Duodenal mucosa (tissue), 2 donors: Measurements from ENCODE around the gene UIMC1.
"Not testable (repeated sequence)": the region's sequence is repeated elsewhere in the genome, so short reads cannot be mapped to it uniquely, and the experiment has no call there.

Experiments used
- H3K27ac ChIP-seq: one replicate; pipeline ENCODE4 v1.7.0; 2013; ENCODE audit warnings: low read depth, low read length
- H3K27me3 ChIP-seq, 2 donors: one replicate each; pipeline ENCODE4 v1.7.0; 2013; ENCODE audit warnings: low read length in 2 of 2, control low read depth in 1 of 2; ENCODE audit not compliant: insufficient read depth in 2 of 2, control insufficient read depth in 1 of 2
- H3K36me3 ChIP-seq, 2 donors: one replicate each; pipeline ENCODE4 v1.7.0; 2013; ENCODE audit warnings: low read length in 2 of 2, control low read depth in 1 of 2; ENCODE audit not compliant: insufficient read depth in 2 of 2, control insufficient read depth in 1 of 2
- H3K4me1 ChIP-seq, 2 donors: one replicate each; pipeline ENCODE4 v1.7.0; 2013; ENCODE audit warnings: low read length in 2 of 2, control low read depth in 1 of 2; ENCODE audit not compliant: insufficient read depth in 2 of 2, control insufficient read depth in 1 of 2
- H3K4me3 ChIP-seq, 2 donors: one replicate each; pipeline ENCODE4 v1.7.0; 2013; ENCODE audit warnings: low read length in 2 of 2, low read depth in 1 of 2
- H3K9ac ChIP-seq, 2 donors: one replicate each; pipeline ENCODE4 v1.7.0; 2013; ENCODE audit warnings: low read length in 2 of 2, low read depth in 1 of 2
- H3K9me3 ChIP-seq, 2 donors: one replicate each; pipeline ENCODE4 v1.7.0; 2013; ENCODE audit warnings: low read length in 2 of 2, control low read depth in 1 of 2; ENCODE audit not compliant: control insufficient read depth in 1 of 2

Gene UIMC1

GRCh38 chr5:176875783-176876505 lies 130.6 kb downstream of the UIMC1 start:
- H3K4me3 ChIP-seq: no peak overlapping the region
- H3K9ac ChIP-seq: no peak overlapping the region
- peaks cover 6 to 15% of the 10 kb centered on the region in 2 donors for H3K27me3 ChIP-seq
- no peak overlapping the region for H3K27ac ChIP-seq
- H3K36me3 ChIP-seq: no peaks in the 10 kb centered on the region
- no peaks in the 10 kb centered on the region for H3K9me3 ChIP-seq
- H3K4me1 ChIP-seq: no peaks in the 10 kb centered on the region

DNA sequence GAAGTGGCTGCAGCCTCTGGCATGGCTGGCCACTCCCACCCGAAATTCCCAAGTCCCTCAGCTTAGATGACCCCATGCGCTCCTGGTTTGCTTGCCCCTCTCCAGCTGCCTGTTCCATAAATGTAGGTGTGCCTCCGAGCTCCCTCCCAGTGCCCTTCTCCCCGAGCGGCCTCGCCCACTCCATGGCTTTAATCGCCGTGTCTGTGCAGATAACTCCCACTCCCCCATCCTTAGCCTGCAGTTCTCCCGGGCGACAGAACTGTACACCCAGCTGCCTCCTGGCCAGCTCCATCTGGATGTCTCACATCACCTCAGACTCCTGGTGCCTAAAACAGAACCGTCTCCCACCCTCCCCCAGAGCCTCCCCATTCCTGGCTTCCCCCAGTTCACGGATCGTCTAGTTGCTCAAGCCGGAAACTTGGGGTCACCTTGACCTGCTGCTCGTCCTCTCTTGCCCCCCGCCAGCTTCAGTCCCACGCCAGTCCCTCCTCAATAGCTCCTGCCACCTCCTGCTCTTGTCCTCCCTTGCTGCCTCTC lies 131.5 kb downstream of the UIMC1 start:
- no peak overlapping the region for H3K27ac ChIP-seq
- H3K9ac ChIP-seq: no peak overlapping the region
- no peaks in the 10 kb centered on the region for H3K4me1 ChIP-seq
- H3K4me3 ChIP-seq: no peak overlapping the region
- H3K27me3 ChIP-seq: peaks cover 6 to 15% of the 10 kb centered on the region in 2 donors
- no peaks in the 10 kb centered on the region for H3K36me3 ChIP-seq
- H3K9me3 ChIP-seq: no peaks in the 10 kb centered on the region

GRCh38 chr5:176874198-176874780 lies 132.3 kb downstream of the UIMC1 start:
- H3K27me3 ChIP-seq: peaks cover 6 to 15% of the 10 kb centered on the region in 2 donors
- H3K4me3 ChIP-seq: no peak overlapping the region
- H3K9ac ChIP-seq: no peak overlapping the region
- no peaks in the 10 kb centered on the region for H3K9me3 ChIP-seq
- no peaks in the 10 kb centered on the region for H3K36me3 ChIP-seq
- no peak overlapping the region for H3K27ac ChIP-seq
- H3K4me1 ChIP-seq: no peaks in the 10 kb centered on the region

DNA sequence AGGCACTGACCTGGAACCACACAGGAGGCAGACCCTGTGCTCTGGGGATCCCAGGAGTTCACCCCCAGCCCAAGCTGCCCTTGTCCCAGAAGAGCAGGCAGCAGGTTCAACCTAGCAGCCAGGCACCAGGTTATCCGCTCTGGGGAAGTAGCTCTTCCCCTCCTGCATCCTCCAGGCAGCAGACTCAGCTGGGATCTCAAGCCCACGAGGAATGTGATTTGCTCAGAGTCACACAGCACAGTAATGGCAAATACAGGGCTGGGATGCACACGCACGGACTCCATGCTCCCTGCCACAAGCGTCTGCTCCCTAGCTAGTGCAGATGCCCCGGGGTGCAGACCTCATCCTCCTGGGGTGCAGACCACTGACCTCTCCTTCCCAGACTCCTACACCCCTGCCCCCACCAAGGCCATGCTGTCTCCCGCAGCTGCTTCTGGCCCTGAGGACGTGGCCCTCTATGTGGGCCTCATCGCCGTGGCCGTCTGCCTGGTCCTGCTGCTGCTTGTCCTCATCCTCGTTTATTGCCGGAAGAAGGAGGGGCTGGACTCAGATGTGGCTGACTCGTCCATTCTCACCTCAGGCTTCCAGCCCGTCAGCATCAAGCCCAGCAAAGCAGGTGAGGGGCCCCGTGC lies 132.9 kb downstream of the UIMC1 start:
- Histone ChIP-seq H3K27ac (no peak overlapping the region), H3K4me1 (no peaks in the 10 kb centered on the region), H3K27me3 (peaks cover 6 to 15% of the 10 kb centered on the region in 2 donors)

DNA sequence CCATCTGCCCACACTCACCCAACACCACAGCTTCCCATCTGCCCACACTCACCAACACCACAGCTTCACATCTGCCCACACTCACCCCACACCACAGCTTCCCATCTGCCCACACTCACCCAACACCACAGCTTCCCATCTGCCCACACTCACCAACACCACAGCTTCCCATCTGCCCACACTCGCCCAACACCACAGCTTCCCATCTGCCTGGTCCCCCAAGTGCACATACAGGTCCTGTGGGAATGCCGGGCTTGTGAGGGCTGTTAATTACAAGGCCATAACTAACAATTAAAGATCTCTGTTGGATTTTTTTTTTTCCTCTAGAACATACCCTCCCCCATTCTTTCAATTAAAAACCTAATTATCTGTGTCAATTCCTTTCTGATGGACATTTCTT lies 133.6 kb downstream of the UIMC1 start:
- H3K4me3 ChIP-seq, H3K27ac ChIP-seq, H3K9me3 ChIP-seq, H3K36me3 ChIP-seq, H3K4me1 ChIP-seq, H3K9ac ChIP-seq: not testable (repeated sequence)
- peaks cover 6 to 15% of the 10 kb centered on the region in 2 donors for H3K27me3 ChIP-seq

More for the DNA sequence above, 132.9 kb downstream of the UIMC1 start:
- Histone ChIP-seq H3K9ac (no peak overlapping the region), H3K9me3 (no peaks in the 10 kb centered on the region), H3K4me3 (no peak overlapping the region), H3K36me3 (no peaks in the 10 kb centered on the region)

DNA sequence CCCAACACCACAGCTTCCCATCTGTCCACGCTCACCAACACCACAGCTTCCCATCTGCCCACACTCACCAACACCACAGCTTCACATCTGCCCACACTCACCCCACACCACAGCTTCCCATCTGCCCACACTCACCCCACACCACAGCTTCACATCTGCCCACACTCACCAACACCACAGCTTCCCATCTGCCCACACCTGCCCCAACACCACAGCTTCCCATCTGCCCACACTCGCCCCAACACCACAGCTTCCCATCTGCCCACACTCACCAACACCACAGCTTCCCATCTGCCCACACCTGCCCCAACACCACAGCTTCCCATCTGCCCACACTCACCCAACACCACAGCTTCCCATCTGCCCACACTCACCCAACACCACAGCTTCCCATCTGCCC lies 134.0 kb downstream of the UIMC1 start:
- H3K4me1 ChIP-seq, H3K4me3 ChIP-seq, H3K9me3 ChIP-seq, H3K36me3 ChIP-seq, H3K27ac ChIP-seq, H3K9ac ChIP-seq: not testable (repeated sequence)
- H3K27me3 ChIP-seq: peaks cover 6 to 13% of the 10 kb centered on the region in 2 donors

- H3K36me3 ChIP-seq, H3K9me3 ChIP-seq, H3K9ac ChIP-seq, H3K4me3 ChIP-seq, H3K27ac ChIP-seq, H3K4me1 ChIP-seq: not testable (repeated sequence)
- peaks cover 20 to 21% of the 10 kb centered on the region in 2 donors for H3K27me3 ChIP-seq
These were observed 135.9 kb downstream of the UIMC1 start for GRCh38 chr5:176870644-176871043.

- H3K27ac ChIP-seq: no peak overlapping the region
- peaks cover 21% of the 10 kb centered on the region in 2 donors for H3K27me3 ChIP-seq
- H3K36me3 ChIP-seq: no peaks in the 10 kb centered on the region
These were observed 136.4 kb downstream of the UIMC1 start for GRCh38 chr5:176870110-176870591.

DNA sequence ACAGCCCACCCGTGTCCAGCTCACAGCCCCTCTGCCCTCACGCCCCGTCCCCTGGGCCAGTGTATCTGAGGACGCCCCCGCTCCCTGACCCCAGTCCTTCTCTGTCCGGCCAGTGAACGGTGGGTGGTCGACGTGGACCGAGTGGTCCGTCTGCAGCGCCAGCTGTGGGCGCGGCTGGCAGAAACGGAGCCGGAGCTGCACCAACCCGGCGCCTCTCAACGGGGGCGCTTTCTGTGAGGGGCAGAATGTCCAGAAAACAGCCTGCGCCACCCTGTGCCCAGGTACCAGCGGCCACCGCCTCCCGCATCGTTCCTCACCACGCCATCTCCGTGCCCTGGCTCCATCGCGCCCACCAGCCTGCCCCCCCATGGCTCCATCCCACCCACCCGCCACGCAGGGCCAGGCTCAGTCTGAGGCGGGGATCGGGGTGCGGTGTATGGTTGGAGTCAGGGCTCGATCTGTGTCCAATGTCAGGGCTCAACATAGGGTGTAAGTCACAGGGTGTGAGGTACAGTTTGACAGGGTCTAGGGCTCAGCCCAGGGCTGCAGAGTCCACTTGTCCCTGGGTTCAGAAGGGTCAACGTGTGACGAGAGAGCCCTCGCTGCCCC lies 137.0 kb downstream of the UIMC1 start:
- Histone ChIP-seq H3K36me3 (no peaks in the 10 kb centered on the region), H3K4me3 (no peak overlapping the region), H3K27me3 (peaks cover 20 to 21% of the 10 kb centered on the region in 2 donors), H3K27ac (no peak overlapping the region), H3K9ac (no peak overlapping the region), H3K4me1 (no peaks in the 10 kb centered on the region), H3K9me3 (no peaks in the 10 kb centered on the region)

More at GRCh38 chr5:176870110-176870591, 136.4 kb downstream of the UIMC1 start:
- Histone ChIP-seq H3K4me1 (no peaks in the 10 kb centered on the region), H3K9ac (no peak overlapping the region), H3K9me3 (no peaks in the 10 kb centered on the region), H3K4me3 (no peak overlapping the region)

DNA sequence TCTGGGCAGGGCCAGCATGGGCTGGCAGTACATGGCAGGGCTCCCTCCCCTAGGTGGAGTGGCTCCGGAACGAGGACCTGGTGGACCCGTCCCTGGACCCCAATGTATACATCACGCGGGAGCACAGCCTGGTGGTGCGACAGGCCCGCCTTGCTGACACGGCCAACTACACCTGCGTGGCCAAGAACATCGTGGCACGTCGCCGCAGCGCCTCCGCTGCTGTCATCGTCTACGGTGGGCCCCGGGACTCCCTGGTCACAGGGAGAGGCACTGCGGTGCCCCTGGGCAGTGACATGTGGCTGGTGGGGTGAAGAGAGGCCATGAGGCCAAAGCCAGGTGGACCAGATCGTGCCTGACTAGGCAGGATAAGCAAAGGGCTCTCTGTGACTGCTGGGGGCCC lies 137.8 kb downstream of the UIMC1 start:
- no peak overlapping the region for H3K9ac ChIP-seq
- no peaks in the 10 kb centered on the region for H3K4me1 ChIP-seq
- H3K27me3 ChIP-seq: peaks cover 25 to 27% of the 10 kb centered on the region in 2 donors
- H3K9me3 ChIP-seq: no peaks in the 10 kb centered on the region
- H3K36me3 ChIP-seq: no peaks in the 10 kb centered on the region
- no peak overlapping the region for H3K4me3 ChIP-seq
- H3K27ac ChIP-seq: no peak overlapping the region
